WTC11 (cell line): ENCODE data around the gene HS3ST4.

Source experiments
- ATF3 ChIP-seq: sonication (generic); formaldehyde crosslinking; conservative IDR thresholded peaks from 2 replicates; pipeline ENCODE4 v1.8.1; 2022; ENCODE audit warnings: mild to moderate bottlenecking, missing genetic modification reagents
- GABPB1 ChIP-seq: sonication (generic); formaldehyde crosslinking; IDR thresholded peaks from 2 replicates; pipeline ENCODE4 v1.8.1; 2023; ENCODE audit warnings: mild to moderate bottlenecking, missing genetic modification reagents
- HMGA2 ChIP-seq: fragments of 250-450 bp; sonication (Bioruptor Pico); IDR thresholded peaks from 2 replicates; pipeline ENCODE4 v1.4.0; 2021; ENCODE audit warnings: mild to moderate bottlenecking, moderate library complexity
- NFE2L1 ChIP-seq: sonication (generic); formaldehyde crosslinking; IDR thresholded peaks from 2 replicates; pipeline ENCODE4 v1.8.1; 2023; ENCODE audit warnings: missing genetic modification reagents
- NR1H2 ChIP-seq: sonication (generic); formaldehyde crosslinking; IDR thresholded peaks from 2 replicates; pipeline ENCODE4 v1.9.0; 2021; ENCODE audit warnings: mild to moderate bottlenecking, moderate library complexity, missing genetic modification reagents
- SMAD3 ChIP-seq: sonication (generic); formaldehyde crosslinking; IDR thresholded peaks from 2 replicates; pipeline ENCODE4 v1.8.0; 2022; ENCODE audit warnings: missing genetic modification reagents, mild to moderate bottlenecking, borderline replicate concordance
- SOX15 ChIP-seq: fragments of 250-450 bp; sonication (Bioruptor Pico); IDR thresholded peaks from 2 replicates; pipeline ENCODE4 v1.9.0; 2021; ENCODE audit warnings: mild to moderate bottlenecking
- USF2 ChIP-seq: sonication (generic); formaldehyde crosslinking; IDR thresholded peaks from 2 replicates; pipeline ENCODE4 v1.8.1; 2023; ENCODE audit warnings: mild to moderate bottlenecking, missing genetic modification reagents, moderate library complexity
- ZNF232 ChIP-seq: sonication (generic); formaldehyde crosslinking; IDR thresholded peaks from 2 replicates; pipeline ENCODE4 v1.8.0; 2022; ENCODE audit warnings: mild to moderate bottlenecking, missing genetic modification reagents
- ZSCAN18 ChIP-seq: fragments of 250-450 bp; sonication (Bioruptor Pico); IDR thresholded peaks from 2 replicates; pipeline ENCODE4 v2.1.2; 2022; ENCODE audit warnings: mild to moderate bottlenecking, moderate library complexity
- TF ChIP-seq, protein P1 (sequence below): fragments of 200-600 bp; IDR thresholded peaks from 2 replicates; pipeline ENCODE4 v1.8.0; 2022; ENCODE audit warnings: antibody characterized with exemption

DNA sequence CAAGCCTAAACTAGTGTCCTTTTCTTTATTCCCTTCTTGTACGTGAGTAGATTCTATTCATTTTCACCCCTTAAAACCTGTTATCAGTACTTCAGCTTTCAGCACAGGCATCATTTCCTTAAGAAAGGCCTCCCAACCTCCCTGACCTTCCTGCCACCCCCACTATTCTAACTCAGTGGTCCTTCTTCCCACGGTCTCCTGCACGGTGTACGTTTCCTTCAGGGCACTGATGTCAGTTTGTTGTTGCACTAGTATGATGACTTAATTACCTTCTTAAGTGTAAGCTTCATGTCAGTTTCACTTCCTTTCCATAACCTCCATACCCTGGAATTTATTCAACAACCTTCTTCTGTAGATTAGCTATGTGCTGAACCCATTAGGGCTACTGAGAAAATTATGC lies 484.2 kb downstream of the HS3ST4 start:
- TF ChIP-seq SOX15 (CRISPR knock-in tag) (no peak), ATF3 (CRISPR knock-in tag) (no peak), ZNF232 (CRISPR knock-in tag) (no peak), USF2 (no peak), SMAD3 (CRISPR knock-in tag) (no peak), HMGA2 (CRISPR knock-in tag) (no peak), ZSCAN18 (CRISPR knock-in tag) (no peak), NFE2L1 (CRISPR knock-in tag) (no peak), NR1H2 (CRISPR knock-in tag) (no peak), GABPB1 (CRISPR knock-in tag) (no peak)
- TF ChIP-seq, protein P1, sequence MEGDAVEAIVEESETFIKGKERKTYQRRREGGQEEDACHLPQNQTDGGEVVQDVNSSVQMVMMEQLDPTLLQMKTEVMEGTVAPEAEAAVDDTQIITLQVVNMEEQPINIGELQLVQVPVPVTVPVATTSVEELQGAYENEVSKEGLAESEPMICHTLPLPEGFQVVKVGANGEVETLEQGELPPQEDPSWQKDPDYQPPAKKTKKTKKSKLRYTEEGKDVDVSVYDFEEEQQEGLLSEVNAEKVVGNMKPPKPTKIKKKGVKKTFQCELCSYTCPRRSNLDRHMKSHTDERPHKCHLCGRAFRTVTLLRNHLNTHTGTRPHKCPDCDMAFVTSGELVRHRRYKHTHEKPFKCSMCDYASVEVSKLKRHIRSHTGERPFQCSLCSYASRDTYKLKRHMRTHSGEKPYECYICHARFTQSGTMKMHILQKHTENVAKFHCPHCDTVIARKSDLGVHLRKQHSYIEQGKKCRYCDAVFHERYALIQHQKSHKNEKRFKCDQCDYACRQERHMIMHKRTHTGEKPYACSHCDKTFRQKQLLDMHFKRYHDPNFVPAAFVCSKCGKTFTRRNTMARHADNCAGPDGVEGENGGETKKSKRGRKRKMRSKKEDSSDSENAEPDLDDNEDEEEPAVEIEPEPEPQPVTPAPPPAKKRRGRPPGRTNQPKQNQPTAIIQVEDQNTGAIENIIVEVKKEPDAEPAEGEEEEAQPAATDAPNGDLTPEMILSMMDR = no peak
